RWPE1 (cell line): Measurements from ENCODE around the gene SALL1.

Source experiments
- CTCF ChIA-PET: fragments of 350-600 bp; sonication (Branson Sonifier 250); formaldehyde crosslinking; extraction: SDS; loops from one replicate; lab custom pipeline; 2021; lab: Yijun Ruan, JAX
- POLR2A ChIA-PET: fragments of 400-600 bp; formaldehyde crosslinking; extraction: SDS; loops from one replicate; lab custom pipeline; 2020; ENCODE audit warnings: antibody characterized with exemption; ENCODE audit not compliant: low non-redundant PET; lab: Yijun Ruan, JAX
- DNase-seq: peaks from one replicate; pipeline ENCODE4 v3.0.0; 2012; ENCODE audit warnings: low spot score
- H3K27ac ChIP-seq: fragments of 450-650 bp; 2 replicates; pipeline ENCODE4 v1.5.1; 2017
- TF ChIP-seq, protein P1 (sequence below): fragments of 450-650 bp; conservative IDR thresholded peaks from 2 replicates; pipeline ENCODE4 v1.5.1; 2017; ENCODE audit warnings: low read depth, mild to moderate bottlenecking

The SALL1 gene

DNA sequence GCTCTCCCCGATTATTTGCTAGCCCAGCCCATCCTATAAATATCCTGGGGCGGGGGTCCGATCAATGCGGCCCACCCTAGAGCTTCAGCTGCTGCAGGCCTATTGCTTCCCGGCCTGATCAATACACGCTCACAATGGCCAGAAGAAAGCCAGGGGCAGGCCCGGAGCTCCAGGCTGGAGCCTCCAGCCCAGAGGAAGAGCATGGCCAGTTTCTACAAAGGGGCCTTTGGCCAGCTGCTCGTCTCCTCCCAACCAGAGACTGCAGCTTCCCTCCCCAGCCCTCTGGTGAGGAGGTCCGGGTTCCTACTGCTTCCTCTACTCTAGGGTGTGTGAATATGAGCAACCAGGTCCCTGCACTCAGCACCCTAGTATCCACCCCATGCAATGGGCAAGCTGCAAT lies 36.7 kb downstream of the SALL1 start:
- TF ChIP-seq, protein P1, sequence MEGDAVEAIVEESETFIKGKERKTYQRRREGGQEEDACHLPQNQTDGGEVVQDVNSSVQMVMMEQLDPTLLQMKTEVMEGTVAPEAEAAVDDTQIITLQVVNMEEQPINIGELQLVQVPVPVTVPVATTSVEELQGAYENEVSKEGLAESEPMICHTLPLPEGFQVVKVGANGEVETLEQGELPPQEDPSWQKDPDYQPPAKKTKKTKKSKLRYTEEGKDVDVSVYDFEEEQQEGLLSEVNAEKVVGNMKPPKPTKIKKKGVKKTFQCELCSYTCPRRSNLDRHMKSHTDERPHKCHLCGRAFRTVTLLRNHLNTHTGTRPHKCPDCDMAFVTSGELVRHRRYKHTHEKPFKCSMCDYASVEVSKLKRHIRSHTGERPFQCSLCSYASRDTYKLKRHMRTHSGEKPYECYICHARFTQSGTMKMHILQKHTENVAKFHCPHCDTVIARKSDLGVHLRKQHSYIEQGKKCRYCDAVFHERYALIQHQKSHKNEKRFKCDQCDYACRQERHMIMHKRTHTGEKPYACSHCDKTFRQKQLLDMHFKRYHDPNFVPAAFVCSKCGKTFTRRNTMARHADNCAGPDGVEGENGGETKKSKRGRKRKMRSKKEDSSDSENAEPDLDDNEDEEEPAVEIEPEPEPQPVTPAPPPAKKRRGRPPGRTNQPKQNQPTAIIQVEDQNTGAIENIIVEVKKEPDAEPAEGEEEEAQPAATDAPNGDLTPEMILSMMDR: no peak
- no peak overlapping the region for H3K27ac ChIP-seq
- POLR2A ChIA-PET: interaction anchor here (0.5 kb wide), 1 partner anchor 454 kb away, joined by 4 read pairs; no protein-coding TSS in a partner anchor
- CTCF ChIA-PET: interaction anchor here (0.7 to 1.0 kb wide), 2 partner anchors 684 to 761 kb away, joined by 3 read pairs; no protein-coding TSS in a partner anchor
- no peak for DNase-seq

DNA sequence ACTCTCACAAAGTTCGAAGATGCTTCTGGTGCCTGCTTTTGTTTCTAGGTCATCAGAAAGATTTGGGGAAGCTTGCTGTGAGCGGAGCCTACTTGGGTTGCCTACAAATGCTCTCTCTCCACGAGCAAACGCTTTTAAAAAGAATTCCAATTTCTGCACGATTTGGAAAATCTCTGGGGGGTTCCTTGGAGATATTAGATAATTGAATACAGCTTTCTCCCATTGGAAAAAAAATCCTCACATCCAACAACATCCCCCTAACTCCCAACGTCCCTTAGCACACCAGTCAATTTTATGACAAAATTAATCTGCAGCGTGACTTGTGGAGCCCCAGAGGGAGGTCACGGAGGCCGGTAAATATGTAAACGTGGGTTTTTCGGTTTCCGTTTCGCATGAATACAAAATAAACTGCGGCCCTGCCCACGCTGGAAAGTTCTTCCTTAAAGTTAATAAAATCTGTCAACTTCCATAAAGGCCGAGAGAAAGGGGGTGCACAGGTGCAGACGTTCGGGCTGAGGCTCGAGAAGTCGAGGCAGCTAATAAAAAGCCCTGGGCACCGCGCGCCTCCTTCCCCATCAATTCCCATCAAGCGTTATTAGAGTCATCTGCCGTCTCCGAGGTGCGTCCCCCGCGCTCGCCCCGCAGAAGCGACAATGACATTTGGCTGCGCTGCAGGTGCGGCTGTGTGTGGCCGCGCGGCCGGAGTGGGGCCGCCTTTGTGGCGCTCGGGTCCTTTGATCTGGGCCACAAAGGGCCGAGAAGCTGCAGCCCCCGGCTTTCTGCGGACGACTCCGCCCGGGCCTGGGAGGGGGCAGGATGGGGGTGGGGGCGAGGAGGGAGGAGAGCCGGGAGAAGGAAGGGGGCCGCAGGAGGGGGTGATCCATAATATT lies 37.6 kb downstream of the SALL1 start:
- CTCF ChIA-PET: interaction anchor here (1.0 kb wide), 1 partner anchor 685 kb away, joined by 3 read pairs; no protein-coding TSS in a partner anchor

DNA sequence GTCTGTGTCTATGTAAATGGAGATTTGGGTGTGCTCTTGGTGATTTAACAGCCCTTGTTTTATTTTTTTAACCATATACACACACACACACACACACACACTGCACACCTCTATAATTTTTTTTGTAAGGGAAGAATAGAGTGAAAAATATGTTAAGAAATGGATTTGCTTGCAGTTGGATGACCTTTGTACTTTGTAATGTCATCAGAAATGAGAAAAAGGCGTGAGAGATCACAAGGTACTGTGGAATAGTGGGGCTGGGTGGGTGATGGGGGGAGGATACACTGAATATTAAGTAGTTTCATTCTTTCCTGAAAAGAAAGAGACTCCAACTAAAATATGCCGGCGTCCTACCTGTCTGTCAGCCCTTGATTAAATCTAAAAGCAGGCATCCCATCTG lies 38.7 kb downstream of the SALL1 start:
- ChIA-PET POLR2A (no interaction called here), CTCF (no interaction called here)
- TF ChIP-seq, protein P1: no peak
- H3K27ac ChIP-seq: no peak overlapping the region
- no peak for DNase-seq

More for the DNA sequence above, 37.6 kb downstream of the SALL1 start:
- POLR2A ChIA-PET: no interaction called here
- no peak for DNase-seq
- no peak overlapping the region for H3K27ac ChIP-seq
- TF ChIP-seq, protein P1: no peak

DNA sequence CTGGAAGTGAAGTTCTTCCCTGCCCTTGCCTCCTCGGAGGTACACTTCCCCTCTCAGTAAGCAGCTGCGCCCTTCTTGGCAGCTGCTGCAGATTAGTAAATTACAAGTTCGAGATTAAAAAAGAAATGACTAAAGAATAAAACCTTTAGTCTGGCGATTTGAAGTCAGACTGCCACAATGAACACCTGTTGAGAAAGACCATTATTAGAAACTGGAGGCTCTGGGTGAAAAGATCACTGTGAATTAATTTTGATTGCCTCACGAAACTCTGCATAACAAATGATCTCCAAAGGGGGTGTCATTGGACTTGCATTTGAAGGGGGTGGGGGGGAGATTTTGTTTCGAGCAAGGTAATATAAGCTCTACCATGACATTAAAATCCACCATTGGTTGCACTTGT lies 39.3 kb downstream of the SALL1 start:
- TF ChIP-seq, protein P1: no peak
- POLR2A ChIA-PET: no interaction called here
- no peak overlapping the region for H3K27ac ChIP-seq
- DNase-seq: no peak
- CTCF ChIA-PET: interaction anchor here (0.6 kb wide), 1 partner anchor 11 kb away, joined by 3 read pairs; no protein-coding TSS in a partner anchor

DNA sequence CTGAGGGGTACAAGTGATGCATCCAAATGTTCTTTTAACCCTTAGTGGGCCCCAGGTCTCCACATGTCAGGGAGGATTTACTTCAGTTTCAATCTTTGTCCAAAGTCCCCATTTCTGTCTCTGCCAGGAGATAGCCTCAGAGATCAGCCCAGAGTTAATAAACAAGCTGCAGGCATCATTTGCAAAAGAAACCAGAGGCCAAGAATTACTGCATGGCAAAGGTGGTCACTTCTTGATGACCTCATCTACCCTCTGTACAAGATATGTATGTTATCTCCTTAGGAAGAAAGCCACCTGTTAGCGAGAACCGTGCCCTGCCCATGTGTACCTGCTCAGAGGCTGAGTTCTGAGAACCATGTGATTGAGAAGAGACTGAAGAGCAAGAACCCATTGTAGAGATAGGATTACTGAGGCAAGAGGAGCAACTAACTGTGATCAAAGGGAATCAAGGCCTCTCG lies 40.3 kb downstream of the SALL1 start:
- ChIA-PET CTCF (interaction anchor here (0.6 kb wide), 1 partner anchor 61 kb away, joined by 5 read pairs; no protein-coding TSS in a partner anchor), POLR2A (no interaction called here)
- H3K27ac ChIP-seq: no peak overlapping the region
- no peak for DNase-seq
- TF ChIP-seq, protein P1: no peak

DNA sequence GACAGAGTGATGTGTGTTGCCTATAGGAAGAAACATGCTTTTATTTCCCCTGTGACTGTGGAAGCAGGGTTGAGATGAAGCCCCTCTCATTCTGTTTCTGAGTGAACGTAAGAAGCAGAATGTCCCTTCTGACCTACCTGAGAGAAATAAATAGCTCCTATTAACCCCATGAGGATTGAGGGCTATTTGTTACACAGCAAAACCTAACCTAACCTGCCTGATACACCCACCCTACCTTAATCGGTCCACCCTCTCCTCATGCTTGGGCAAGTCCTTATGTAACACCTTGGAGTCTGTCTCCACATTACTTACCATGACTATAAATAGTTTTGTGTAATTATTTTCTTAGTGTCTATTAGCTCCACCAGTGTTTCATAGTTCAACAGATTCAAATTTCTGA lies 41.9 kb downstream of the SALL1 start:
- ChIA-PET POLR2A (no interaction called here), CTCF (interaction anchor here (0.6 kb wide), 1 partner anchor 68 kb away, joined by 3 read pairs; no protein-coding TSS in a partner anchor)
- no peak for DNase-seq
- no peak overlapping the region for H3K27ac ChIP-seq
- TF ChIP-seq, protein P1: no peak
